ELF-1 (cell line): ENCODE measurements around the gene ZNF454.

Experiments
- DNase-seq: peaks from one replicate; pipeline ENCODE4 v3.0.0-alpha.2; 2016; ENCODE audit warnings: low read depth, low spot score

ZNF454 gene

DNA sequence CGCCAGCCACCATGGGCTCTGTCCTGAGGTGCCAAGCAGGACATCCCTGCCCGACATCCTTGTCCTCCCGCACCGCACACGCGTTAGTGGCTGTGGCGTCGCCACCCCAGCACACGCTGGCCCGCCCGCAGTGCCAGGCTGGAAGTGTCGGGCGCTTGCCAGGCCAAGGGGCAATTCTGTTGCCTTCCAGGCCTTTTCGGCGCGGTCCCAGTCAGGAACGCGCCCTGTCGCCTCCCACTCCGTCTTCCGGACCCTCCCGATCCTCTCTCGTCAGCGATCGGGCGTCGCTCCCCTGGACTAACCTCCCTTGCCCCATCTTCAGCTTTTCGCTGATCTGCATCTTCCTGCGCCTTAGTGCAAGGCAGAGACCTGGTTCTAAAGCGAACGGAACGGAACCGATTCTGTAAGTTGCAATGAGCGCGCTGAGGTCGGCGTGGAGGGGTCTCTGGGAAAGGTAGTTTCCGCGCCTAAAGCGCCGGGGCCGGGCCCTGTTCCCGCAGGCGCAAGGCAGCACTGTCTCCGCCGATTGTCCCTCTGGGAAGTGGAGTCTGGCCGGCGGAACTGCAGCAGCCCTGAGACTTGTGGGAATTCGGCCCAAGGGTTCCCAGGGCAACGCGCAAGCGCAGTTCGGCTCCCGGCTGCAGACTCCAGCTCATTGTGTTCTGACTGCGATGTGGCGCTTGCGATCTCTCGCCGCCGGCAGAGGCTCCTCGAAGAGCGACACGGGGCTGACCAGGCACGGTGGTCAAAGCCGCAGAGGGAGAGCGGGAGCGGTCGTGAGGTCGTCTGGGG is at the start of gene ZNF454:
TSS of gene ZNF454 (plus strand) at position 630 of the 792 bp plus-strand sequence. CDS start 1,594 bp downstream, outside the sequence.
- DNase-seq = peak; percentile 97

DNA sequence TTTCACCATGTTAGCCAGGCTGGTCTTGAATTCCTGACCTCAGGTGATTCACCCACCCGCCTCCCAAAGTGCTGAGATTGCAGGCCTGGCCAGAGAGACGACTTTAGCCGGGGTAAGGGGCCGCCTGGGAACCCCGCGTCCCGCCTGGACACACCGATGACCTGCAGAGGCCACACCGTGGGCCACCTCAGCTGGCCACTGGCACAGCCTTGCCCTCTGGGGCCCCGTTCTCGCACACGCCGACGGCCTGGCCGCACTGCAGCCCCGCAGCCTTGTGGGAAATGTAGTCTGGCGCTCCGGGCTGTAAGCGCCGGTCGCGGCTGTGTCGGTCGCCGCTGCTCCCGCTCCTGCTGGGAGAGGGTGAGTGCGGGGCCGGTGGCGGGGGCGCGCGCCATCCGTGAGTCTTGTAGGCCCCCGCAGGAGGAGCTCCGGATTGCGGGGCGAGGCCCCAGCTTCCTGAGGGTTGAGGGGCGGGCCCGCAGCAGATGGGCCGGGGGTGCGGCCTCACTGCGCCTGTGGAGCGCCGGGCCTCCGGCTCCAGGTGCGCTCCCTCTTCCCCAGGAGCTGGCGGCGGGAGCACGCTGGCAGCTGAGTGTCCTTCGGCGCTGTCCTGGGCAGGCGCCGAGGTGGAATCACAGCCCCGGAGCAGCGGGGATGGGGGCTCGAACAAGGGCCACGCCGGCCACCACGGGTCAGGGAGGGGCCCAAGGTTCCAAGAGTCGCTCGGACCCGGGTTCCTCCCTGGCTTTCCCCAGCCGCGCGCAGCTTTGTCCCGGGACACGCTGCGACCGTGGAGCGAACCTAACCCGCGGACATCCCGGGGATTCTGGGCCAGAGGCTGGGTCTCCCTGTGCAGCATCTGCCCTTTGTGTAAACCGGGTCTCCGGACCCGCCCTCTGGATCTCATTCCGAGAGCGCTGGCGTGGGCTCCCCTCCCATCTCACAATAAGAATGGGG is 45.1 kb upstream of the ZNF454 start, which contains the start of gene ZFP2:
TSS of gene ZFP2 (plus strand) at position 299 of the 957 bp plus-strand sequence. CDS start 35,401 bp downstream, outside the sequence.
- peak; percentile 83 for DNase-seq

DNA sequence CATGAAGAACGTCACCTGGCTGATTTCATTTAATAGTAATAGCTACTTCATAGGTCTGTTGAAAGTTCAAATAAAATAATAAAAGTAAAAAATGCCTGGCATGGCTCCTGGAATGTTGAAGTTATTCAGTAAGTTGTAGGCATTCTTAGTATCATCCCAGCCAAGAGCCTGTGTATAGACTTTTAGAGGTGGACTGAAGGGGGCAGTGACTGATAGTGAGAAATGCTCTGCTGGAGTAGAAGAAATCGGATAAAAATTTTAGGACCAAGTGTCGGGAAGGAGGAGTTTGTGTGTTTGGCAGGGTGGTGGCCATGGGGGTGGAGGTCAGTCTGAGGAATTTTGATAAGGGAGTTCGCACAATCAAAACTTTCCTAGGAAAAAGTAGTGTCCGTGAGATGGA is 41.7 kb upstream of the ZNF454 start:
- no peak for DNase-seq

DNA sequence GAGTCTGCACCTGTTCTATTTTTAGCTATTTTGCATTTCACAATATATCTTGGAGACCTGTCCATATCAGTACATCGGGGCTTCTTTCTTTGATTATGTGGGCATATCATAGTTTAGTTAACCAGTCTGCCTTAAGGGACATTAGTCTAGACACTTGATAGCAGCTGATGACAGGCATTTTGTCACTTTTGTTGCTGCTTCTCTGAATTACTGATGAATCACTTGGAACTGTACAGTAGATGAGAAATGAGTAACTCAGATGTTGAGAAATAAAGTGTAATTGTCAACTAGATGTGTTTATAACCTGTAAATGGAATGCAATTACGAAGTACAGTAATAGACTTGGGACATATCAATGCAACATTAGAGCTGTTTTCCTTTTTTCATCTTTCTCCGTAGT is 38.1 kb upstream of the ZNF454 start:
- no peak for DNase-seq

DNA sequence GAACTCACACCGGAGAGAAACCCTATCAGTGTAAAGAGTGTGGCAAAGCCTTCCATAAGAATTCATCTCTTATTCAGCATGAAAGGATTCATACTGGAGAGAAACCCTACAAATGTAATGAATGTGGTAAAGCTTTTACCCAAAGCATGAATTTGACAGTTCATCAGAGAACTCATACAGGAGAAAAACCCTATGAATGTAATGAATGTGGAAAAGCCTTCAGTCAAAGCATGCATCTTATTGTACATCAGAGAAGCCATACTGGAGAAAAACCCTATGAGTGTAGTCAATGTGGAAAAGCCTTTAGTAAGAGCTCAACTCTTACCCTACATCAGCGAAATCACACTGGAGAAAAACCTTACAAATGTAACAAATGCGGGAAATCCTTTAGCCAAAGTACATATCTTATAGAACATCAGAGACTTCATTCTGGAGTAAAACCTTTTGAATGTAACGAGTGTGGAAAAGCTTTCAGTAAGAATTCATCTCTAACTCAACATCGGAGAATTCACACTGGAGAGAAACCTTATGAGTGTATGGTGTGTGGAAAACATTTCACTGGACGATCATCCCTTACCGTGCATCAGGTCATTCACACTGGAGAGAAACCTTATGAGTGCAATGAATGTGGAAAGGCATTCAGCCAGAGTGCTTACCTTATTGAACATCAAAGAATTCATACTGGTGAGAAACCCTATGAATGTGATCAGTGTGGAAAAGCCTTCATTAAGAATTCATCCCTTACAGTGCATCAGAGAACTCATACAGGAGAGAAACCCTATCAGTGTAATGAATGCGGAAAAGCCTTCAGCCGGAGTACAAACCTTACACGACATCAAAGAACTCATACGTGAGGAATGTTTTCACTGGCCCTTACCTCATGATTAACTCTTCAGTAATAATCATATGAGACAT is 8.9 kb upstream of the ZNF454 start:
- DNase-seq = no peak

DNA sequence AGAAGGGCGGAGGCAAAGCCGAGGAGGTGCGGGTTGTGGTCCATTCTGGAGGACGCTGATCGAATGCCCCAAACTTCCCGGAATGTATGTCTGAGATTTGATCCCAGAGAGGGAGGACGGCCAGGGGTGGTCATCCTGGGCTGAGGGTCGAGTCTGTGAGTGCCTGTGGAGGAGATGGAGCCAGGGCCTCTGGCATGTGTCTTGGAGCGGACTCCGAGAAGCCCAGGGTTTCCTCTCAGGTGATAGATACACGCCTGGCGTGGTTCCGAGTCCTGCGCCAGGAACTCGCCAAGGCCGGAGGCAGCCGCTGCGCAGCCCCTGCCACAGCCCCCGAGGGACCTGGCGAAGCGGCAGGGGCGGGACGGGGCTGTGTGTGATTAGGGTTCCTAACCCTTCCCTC is 363 bp downstream of the ZNF454 start:
- DNase-seq = no peak

DNA sequence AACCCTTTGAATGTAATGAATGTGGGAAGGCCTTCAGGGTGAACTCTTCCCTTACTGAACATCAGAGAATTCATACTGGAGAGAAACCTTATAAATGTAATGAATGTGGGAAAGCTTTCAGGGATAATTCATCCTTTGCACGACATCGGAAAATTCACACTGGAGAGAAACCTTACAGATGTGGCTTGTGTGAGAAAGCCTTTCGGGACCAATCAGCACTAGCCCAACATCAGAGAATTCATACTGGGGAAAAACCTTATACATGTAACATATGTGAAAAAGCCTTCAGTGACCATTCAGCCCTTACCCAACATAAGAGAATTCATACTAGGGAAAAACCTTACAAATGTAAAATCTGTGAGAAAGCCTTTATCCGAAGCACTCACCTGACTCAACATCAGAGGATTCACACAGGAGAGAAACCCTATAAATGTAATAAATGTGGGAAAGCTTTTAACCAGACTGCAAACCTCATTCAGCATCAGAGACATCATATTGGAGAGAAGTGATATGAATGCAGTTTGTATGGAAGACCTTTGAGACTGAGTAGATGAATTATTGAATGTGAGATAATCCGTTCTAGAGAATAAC is 24.6 kb downstream of the ZNF454 start:
- DNase-seq = no peak

DNA sequence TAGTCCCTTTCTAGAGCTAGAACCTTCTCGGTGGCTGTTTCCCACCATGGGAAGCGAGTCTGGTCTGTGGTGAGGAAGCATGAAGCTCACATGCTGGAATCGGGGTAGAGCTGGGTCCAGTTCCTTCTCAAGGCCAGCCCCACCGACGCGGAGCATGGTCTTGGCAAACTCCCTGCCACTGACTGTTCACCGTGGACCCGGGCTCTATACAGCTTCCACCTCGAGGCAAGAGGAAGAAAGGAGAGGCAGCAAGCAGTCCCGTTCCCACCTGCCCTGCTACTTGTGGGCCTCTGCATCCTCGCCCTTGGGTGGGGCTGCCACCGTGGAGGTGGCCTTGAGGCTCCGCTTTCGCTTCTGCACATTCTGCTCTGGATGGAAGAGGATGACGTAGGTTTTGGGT is 40.4 kb downstream of the ZNF454 start:
- no peak for DNase-seq

DNA sequence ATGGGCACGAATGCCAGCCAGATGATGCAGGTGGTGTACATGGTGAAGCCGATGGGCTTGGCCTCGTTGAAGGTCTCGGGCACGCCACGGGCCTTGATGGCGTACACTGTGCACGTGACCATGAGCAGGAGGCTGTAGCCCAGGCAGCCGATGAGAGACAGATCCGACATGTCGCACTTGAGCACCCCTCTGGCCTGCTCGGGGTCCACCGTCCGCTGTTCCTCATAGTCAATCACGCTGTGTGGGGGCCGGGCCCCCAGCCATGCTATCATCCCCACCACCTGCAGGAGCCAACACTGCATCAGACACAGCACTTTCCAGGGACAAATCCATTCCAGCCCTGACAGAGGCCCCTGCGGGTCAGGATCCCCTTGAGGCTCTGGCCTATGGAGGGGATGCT is 41.9 kb downstream of the ZNF454 start:
- no peak for DNase-seq

DNA sequence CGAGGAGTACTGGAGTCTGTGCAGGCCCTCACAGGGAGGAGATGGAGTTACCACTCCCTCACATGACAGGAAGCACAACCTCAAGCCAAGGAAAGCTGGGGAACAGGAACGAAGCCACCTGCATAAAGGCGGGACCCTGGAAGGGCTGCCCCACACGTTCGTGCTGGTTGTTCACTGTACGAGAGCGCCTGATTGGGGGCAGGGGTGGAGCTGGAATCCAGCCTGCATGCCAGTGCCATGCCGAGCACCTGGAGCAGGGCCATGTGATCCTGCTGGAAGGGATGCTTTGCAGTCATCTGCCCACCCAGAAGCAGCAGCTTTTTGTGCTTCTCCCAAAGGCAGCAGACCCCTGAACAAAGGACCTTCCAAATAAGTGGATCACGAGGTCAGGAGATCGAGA is 42.7 kb downstream of the ZNF454 start:
- no peak for DNase-seq

DNA sequence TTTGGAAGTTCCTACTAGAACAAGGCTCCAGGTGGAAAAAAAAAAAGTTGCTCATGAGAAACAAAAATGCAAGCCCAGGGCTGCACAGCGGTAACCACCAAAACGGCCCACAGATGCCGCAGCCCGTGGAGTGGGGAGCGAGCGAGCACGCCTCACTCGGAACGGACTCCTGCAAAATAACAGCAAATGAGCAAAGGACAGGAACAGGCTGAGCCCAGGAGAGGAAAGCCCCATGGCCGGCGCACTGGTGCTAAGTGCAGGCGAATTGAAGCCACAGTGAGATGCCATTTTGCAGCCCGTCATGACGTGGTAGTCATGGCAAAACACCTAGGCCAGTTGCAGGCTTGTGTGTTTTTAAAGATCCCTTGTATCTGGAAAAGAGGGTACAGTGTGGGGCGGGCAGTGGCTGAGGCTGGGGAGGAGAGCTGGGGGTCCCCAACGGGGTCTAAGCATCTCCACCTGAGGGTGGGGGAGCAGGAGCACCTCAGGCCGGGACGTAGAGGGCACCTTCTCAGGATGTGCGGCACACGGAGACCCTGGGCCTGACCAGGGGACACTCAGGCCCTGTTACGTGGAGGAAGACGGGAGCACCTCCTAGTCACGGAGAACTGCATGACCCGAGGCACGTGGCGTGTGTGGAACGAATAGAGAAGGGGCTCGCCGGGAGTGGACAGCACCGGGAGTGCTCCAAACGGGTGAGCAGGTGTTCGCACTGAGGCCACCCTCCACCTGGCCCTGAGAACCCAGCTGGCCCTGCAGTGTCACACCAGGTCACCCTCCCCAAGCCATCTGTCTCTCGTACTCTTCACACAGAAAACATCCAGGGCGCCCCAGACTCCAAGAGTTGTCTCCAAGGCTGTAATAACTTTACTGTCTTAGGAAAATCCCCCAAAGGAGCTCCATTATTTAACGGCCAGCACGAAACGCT is 43.4 kb downstream of the ZNF454 start:
- no peak for DNase-seq

DNA sequence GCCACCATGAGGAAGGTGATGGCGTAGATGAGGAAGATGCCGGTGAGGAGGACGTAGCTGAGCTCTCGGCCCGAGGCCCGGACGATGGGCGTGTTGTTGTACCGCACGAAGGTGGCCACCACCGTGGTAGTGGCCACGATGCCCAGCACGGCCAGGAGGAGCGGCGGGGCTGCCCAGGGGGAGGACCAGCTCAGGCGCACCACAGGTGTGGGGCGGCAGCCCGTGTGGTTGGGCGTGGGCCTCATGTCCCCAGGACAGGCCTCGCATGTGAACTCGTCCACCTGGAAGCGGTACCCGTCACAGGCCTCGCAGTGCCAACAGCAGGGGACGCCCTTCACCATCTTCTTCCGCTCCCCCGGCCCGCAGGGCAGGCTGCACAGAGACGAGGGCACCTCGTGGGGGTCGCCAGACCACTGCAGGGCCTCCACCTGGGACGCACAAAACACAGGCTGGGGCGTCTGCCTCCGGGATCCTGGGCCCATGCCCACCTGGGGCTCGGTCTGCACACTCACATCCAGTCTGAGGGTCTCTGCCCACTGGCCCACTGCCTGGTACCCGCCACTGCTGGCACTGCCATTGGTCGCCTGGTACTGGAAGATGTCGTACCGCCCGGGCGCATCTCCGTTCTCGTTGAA is 45.4 kb downstream of the ZNF454 start:
- DNase-seq = no peak

DNA sequence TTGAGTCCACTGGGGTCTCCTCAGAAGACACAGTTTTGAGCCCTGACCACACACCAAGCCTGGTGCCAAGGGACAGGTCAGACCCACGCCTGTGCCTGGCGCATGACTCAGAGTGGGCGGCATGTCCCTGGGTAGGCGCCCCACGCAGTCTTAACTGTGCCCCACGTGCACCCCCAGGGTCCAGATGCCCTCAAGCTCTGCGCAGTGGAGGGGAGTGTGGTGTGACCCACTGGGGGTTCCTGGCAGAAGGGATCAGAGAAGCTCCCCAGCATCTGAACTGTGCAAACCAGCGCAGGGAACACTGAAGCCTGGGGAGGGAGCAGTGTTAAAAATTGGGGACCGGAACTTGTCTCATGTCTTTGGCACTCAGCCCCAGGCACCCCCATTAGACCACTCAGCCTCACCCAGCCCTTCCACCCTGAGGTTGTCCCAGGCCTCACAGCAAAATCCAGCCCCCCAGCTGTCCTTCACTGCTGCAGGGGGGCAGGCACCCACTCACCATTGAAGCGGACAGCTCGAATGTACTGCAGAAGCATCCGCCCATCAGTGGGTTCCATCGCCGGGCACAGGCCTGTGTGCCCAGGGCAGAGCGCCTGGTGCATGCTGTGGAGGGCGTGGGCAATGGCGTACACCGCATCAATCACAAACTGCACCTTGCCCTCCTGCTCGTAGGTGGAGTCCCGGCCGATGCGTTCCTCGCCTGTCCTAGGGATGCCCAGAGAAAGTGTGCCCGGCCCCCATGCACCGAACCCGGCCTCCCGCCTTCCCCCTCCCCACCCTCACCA is 47.6 kb downstream of the ZNF454 start:
- DNase-seq = no peak

DNA sequence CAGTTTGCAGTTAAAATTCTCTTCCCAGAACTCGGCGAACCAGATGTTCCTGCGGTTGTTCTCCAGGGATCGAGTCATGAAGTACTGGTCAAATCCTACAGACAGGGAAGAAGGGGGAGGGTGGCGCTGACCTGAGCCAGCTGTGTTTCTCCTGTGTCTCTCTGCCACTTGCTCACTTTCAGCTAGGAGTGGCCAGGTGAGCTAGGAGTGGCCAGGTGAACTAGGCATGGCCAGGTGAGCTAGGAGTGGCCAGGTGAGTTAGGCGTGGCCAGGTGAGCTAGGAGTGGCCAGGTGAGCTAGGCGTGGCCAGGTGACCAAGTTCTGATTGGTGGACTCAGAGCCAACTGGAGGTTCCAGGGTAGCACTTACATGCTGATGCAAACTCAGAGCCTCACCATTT is 48.3 kb downstream of the ZNF454 start:
- DNase-seq = no peak

DNA sequence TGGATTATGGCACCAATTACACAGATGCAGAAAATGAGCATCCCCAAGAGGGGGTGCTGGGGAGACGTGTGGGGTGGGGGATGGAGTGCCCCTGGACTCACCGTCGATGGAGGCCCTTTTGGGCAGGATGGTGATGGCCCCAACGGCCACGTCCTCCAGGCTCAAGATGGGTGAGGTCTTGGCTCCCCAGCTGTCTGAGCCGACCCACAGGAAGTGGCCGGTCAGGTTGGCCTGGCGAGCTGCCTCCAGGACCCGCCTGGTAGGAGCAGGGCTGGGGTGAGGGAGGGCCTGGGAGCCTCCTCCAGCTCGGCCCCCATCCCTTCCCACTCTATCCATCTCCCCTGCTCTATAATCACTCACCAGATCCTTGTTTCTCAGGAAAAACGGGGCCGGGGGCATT is 49.5 kb downstream of the ZNF454 start:
- DNase-seq = no peak

DNA sequence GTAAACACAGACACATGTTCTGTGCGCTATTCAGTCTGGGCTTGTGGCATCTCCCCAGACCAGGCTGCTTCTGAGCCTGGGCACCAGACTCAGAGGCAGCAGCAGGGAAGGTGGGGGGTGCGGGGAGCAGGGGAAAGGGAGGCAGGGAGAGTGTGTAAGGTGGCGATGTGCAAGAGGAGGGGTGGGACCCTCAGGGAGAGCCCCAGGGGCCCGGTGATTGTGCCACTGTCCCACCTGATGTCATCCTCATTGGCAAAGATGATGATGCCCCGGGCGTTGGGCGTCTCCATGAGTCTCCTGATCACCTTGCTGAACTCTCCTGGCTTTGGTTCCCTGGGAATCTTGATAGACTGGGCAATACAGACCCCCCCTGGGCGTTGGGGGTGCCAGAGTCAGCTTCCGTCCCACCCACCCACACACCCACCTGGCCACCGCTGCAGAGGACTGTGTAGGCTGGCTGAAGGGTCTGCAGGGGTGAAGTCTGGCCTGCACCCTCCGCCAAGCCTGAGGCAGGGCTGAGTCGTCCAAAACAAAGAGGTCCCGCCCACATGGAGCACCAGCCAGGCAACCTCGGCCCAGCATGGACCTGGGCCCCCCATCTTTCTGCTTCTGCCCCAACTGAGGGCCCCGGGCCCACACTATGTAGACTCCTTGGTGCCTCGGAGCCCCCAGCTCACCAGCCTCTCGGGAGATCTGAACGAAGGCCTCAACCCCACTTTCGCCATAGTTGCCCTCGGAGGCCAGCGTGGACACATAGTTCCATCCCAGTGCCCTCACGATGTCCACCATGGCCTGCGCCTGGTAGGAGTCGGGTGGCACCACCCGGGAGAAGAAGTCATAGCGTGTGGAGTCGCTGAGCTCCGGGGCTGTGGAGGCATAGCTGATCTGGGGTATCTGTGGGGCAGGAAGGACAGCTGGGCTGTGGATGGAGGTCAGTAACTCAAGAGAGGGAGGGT is 50.5 kb downstream of the ZNF454 start:
- DNase-seq = no peak

DNA sequence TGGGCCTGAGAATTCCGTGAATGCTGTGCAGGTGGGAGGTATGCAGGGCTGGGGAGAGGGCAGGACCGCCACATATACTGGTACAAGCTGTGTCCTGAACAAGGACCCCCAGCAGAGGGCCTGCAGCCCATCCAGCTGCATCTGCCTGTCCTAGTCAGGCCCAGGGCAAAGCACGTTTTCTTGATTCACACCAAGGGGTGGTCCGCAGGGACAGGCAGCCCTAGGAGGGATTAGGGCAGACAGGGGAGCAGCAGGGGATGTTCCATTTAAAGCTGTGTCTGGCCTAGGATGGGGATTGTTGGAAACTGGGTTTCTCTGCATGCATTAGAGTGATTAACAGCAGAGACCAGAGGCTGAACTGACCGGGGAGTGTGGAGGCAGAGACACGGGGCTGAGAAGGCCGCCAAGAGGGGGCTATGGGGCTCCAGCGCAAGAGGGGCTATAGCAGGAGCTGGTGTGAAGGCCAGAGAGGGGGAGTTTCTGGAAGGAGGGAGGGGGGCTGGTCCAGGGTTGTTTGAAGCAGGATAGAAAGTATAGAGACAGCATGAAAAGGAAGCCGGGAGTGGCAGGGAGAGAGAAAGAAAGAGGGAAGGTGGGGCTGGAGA is 51.4 kb downstream of the ZNF454 start:
- no peak for DNase-seq
